Calu3 (cell line): ENCODE results near the gene SLX9. TPM values are rescaled to one million over a fixed set of nuclear protein-coding genes. Genes with fewer than 3 reads are reported as not detected.
A peak's percentile ranks its signal among the peaks of the same experiment; 100 is the strongest.

Experiments used
- BruUV-seq: library from RNA; stranded (reverse); fragments of 400-500 nt; replicated peaks from 2 replicates; lab custom pipeline; 2021; lab: Mats Ljungman, UMichigan
- CTCF ChIA-PET: fragments of 300-600 bp; sonication (Branson Sonifier 250); formaldehyde crosslinking; loops from one replicate; lab custom pipeline; 2022; ENCODE audit warnings: antibody characterized with exemption; lab: Charles Lee
- DNase-seq: peaks from one replicate; pipeline ENCODE4 v3.0.0; 2022
- H3K27ac Mint-ChIP-seq: one replicate; pipeline ENCODE4 v1.8.0; 2022; ENCODE audit warnings: mixed read lengths; ENCODE audit not compliant: unreplicated experiment
- H3K27me3 Mint-ChIP-seq: one replicate; pipeline ENCODE4 v1.8.0; 2022; ENCODE audit warnings: mixed read lengths; ENCODE audit not compliant: unreplicated experiment
- H3K36me3 Mint-ChIP-seq: one replicate; pipeline ENCODE4 v1.8.0; 2022; ENCODE audit warnings: mild to moderate bottlenecking, moderate library complexity, mixed read lengths; ENCODE audit not compliant: insufficient read depth, unreplicated experiment
- H3K4me1 Mint-ChIP-seq: one replicate; pipeline ENCODE4 v1.8.0; 2022; ENCODE audit warnings: mild to moderate bottlenecking, low read depth, mixed read lengths; ENCODE audit not compliant: unreplicated experiment
- H3K4me3 Mint-ChIP-seq: one replicate; pipeline ENCODE4 v1.8.0; 2022; ENCODE audit warnings: mild to moderate bottlenecking, low read depth, moderate library complexity, mixed read lengths; ENCODE audit not compliant: unreplicated experiment
- H3K9me3 Mint-ChIP-seq: one replicate; pipeline ENCODE4 v1.8.0; 2022; ENCODE audit warnings: low read depth, mixed read lengths; ENCODE audit not compliant: unreplicated experiment
- CTCF ChIP-seq: fragments of 200-600 bp; IDR thresholded peaks from one replicate; pipeline ENCODE4 v1.8.0; 2022; ENCODE audit warnings: antibody characterized with exemption; ENCODE audit not compliant: unreplicated experiment
- intact Hi-C: fragments of 100-400 bp; cut with micrococcal nuclease; formaldehyde crosslinking; loops from one replicate; pipeline ENCODE4 v1.10.0; 2022; ENCODE audit not compliant: unreplicated experiment
- total RNA-seq: library from RNA; stranded (reverse); gene quantifications from 2 replicates; pipeline ENCODE4 v1.2.3, GENCODE V29; 2022

The SLX9 gene
- total RNA-seq, 1 experiment from 2014 or later = 24.6 TPM

DNA sequence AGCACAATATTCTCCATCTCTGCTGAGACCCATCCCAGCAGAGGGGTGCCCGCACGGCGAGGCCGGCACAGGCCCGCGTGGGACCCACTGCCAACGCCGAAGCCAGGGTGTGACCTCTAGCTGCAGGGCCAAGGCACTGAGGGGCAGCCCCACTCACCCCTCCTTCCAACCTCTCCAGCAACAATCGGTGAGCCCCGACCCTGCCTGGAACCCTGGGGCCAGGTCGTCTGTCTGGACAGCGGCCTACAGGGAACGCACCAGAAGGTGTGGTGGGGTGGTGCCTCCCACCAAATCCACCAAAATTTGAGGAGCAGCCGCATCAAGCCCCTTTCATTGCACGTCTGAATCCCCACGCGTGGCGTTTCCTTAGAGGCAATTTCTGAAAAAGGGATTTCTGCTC lies 71.6 kb downstream of the SLX9 start:
- no peak for TF ChIP-seq CTCF
- no peaks in the 10 kb centered on the region for H3K36me3 Mint-ChIP-seq
- no peaks in the 10 kb centered on the region for H3K9me3 Mint-ChIP-seq
- H3K4me1 Mint-ChIP-seq = peaks cover 12% of the 10 kb centered on the region
- H3K4me3 Mint-ChIP-seq = no peak overlapping the region
- BruUV-seq = no TSS peak
- no peak overlapping the region for H3K27ac Mint-ChIP-seq
- intact Hi-C loops = no loop called here
- H3K27me3 Mint-ChIP-seq = peaks cover 32% of the 10 kb centered on the region
- CTCF ChIA-PET = no interaction called here
- no peak for DNase-seq

DNA sequence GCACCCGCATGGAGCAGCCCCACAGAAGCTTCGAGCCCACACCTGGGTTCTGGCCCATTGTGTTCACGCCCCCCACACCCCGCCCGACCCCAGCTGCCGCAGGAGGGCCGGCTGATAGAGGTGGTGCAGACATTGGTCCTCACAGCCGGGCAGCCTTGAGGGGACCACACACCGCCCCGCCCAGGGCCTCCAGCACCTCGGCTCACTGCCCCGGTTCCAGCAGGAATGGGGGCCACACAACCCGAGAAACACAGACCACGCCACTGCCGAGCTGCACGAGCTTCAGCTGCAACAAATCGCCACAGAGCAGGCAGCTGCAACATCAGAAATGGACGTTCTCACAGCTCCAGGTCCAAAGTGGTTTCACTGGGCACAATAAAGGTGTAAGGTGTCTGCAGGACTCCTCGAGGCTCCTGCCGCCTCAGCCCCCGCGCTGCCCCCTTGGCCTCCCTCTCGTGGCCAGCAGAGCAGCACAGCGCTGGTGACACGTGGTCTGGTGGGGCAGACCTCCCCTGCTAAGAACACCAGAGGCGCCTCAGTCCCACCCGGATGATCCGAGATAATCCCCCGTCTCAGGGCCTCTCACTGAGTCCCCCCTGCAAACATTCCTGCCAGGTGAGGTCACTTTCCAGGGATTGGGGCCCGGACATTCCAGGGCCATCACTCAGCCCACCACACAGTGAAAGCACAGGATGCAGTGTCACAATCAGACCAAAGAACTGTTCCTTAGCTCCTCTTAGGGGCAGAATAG lies 72.3 kb downstream of the SLX9 start:
- CTCF ChIA-PET = interaction anchor here (0.6 to 1.7 kb wide), 5 partner anchors 90 to 127 kb away, joined by 3 to 7 read pairs (median 4); no protein-coding TSS in a partner anchor
- H3K36me3 Mint-ChIP-seq = no peaks in the 10 kb centered on the region
- intact Hi-C loops = no loop called here
- H3K27me3 Mint-ChIP-seq = peaks cover 26% of the 10 kb centered on the region
- no peak for TF ChIP-seq CTCF
- no peak overlapping the region for H3K27ac Mint-ChIP-seq
- H3K4me1 Mint-ChIP-seq = peaks cover 12% of the 10 kb centered on the region
- peak; percentile 58 for DNase-seq
- H3K9me3 Mint-ChIP-seq = no peaks in the 10 kb centered on the region
- no TSS peak for BruUV-seq
- no peak overlapping the region for H3K4me3 Mint-ChIP-seq

- intact Hi-C loops = no loop called here
- Mint-ChIP-seq H3K27ac (peak overlapping the region; percentile 50), H3K27me3 (peaks cover 23% of the 10 kb centered on the region), H3K4me3 (peak overlapping the region; percentile 45), H3K4me1 (peaks cover 12% of the 10 kb centered on the region), H3K9me3 (no peaks in the 10 kb centered on the region), H3K36me3 (peaks cover 4% of the 10 kb centered on the region)
- no peak for TF ChIP-seq CTCF
- CTCF ChIA-PET = interaction anchor here (0.6 to 1.7 kb wide), 6 partner anchors 90 to 861 kb away, joined by 3 to 7 read pairs (median 4); no protein-coding TSS in a partner anchor
- no TSS peak for BruUV-seq
- DNase-seq = peak; percentile 40
Measured at GRCh38 chr21:45012662-45013259, 72.9 kb downstream of the SLX9 start.

- no peak for TF ChIP-seq CTCF
- intact Hi-C loops = no loop called here
- H3K9me3 Mint-ChIP-seq = no peaks in the 10 kb centered on the region
- H3K27me3 Mint-ChIP-seq = peaks cover 22% of the 10 kb centered on the region
- DNase-seq = no peak
- H3K4me1 Mint-ChIP-seq = peaks cover 12% of the 10 kb centered on the region
- H3K36me3 Mint-ChIP-seq = peaks cover 6% of the 10 kb centered on the region
- peak overlapping the region; percentile 45 for H3K4me3 Mint-ChIP-seq
- CTCF ChIA-PET = interaction anchor here (0.6 to 1.7 kb wide), 4 partner anchors 89 to 861 kb away, joined by 3 to 7 read pairs (median 4); no protein-coding TSS in a partner anchor
- no peak overlapping the region for H3K27ac Mint-ChIP-seq
- BruUV-seq = no TSS peak
Measured at GRCh38 chr21:45013260-45013841, 73.5 kb downstream of the SLX9 start.
